PFSK-1 (cell line): Measurements from ENCODE around the gene SHC2.

ENCODE experiments used
- FOXP2 ChIP-seq: optimal IDR thresholded peaks from 2 replicates; pipeline ENCODE3; 2011; ENCODE audit warnings: borderline replicate concordance, control low read depth, inconsistent platforms; ENCODE audit not compliant: insufficient read depth; ENCODE audit errors: extremely low read length, extremely low read depth
- POLR2AphosphoS5 ChIP-seq: IDR thresholded peaks from 2 replicates; pipeline ENCODE4 v1.6.1; 2012; ENCODE audit warnings: low read depth, mild to moderate bottlenecking, control low read depth, low read length, moderate library complexity
- SIN3A ChIP-seq: IDR thresholded peaks from 2 replicates; pipeline ENCODE4 v1.6.1; 2012; ENCODE audit warnings: mild to moderate bottlenecking, low read length, moderate library complexity, borderline replicate concordance; ENCODE audit not compliant: insufficient read depth
- TAF1 ChIP-seq: IDR thresholded peaks from 2 replicates; pipeline ENCODE4 v1.6.1; 2012; ENCODE audit warnings: low read length, control low read depth, borderline replicate concordance; ENCODE audit not compliant: insufficient read depth
- TF ChIP-seq, protein P1 (sequence below), 2 experiments: IDR thresholded peaks; 2 replicates each; pipeline versions ENCODE4 v1.6.1 to v1.8.0; 2011 to 2012; ENCODE audit warnings: low read depth in 2 of 2, low read length in 2 of 2, control low read depth in 1 of 2, inconsistent platforms in 1 of 2, mild to moderate bottlenecking in 1 of 2, moderate library complexity in 1 of 2; ENCODE audit not compliant: insufficient read depth in 1 of 2

Gene SHC2

DNA sequence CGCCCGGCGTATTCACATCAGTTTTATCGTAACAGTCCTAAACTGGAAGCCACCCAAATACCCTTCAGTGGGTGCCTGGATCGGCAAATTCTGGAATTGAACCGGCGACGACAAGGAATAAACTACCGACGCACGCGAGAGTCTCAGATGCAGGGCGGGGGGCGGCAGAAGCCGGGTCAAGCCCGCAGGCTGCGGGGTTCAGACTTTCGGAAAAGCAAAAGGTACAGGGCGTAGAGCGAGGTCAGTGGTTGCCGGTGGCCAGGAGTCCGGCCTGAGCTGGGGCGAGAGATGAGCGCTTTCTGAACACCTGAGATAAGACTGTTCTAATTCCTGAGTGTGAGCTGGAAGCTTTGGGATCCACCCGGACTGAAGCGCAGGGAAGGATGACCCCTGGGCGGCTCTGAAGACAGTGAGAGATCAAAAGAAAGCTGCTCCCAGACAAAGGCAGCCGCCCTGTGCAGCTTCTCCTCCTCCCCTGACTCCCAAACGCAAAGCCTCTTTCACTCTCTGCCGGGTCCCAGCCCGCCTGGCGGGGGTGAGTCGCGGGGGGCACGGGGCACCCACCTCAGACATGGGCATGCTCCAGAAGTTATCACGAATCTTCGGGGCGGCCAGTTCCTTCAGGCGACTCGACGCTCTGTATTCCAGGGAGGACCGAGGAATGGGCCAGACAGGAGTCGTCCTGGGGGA lies 90.0 kb downstream of the SHC2 start:
- TF ChIP-seq FOXP2 (no peak), POLR2AphosphoS5 (no peak), SIN3A (no peak), TAF1 (no peak)
- TF ChIP-seq, protein P1, sequence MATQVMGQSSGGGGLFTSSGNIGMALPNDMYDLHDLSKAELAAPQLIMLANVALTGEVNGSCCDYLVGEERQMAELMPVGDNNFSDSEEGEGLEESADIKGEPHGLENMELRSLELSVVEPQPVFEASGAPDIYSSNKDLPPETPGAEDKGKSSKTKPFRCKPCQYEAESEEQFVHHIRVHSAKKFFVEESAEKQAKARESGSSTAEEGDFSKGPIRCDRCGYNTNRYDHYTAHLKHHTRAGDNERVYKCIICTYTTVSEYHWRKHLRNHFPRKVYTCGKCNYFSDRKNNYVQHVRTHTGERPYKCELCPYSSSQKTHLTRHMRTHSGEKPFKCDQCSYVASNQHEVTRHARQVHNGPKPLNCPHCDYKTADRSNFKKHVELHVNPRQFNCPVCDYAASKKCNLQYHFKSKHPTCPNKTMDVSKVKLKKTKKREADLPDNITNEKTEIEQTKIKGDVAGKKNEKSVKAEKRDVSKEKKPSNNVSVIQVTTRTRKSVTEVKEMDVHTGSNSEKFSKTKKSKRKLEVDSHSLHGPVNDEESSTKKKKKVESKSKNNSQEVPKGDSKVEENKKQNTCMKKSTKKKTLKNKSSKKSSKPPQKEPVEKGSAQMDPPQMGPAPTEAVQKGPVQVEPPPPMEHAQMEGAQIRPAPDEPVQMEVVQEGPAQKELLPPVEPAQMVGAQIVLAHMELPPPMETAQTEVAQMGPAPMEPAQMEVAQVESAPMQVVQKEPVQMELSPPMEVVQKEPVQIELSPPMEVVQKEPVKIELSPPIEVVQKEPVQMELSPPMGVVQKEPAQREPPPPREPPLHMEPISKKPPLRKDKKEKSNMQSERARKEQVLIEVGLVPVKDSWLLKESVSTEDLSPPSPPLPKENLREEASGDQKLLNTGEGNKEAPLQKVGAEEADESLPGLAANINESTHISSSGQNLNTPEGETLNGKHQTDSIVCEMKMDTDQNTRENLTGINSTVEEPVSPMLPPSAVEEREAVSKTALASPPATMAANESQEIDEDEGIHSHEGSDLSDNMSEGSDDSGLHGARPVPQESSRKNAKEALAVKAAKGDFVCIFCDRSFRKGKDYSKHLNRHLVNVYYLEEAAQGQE (IDR thresholded peaks at IDR 0.05; ENCODE audit: insufficient read depth in 1 of 2, low read depth in 2 of 2, low read length in 2 of 2) = no peak

DNA sequence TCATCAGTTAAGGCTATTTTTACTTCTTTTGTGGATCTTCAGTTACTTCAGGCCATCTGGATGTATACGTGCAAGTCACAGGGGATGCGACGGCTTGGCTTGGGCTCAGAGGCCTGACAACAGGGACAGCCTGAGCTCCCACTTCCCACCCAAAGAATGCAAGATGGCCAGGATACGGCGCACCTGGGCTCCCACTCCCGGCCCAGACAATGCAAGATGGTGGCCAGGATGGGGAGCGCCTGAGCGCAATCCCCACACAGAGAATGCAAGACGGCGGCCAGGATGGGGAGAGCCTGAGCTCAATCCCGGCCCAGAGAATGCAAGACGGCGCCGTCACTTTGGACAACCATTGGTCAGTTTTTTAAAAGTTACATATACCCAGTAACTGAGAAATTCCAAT lies 91.0 kb downstream of the SHC2 start:
- no peak for TF ChIP-seq POLR2AphosphoS5
- no peak for TF ChIP-seq FOXP2
- TF ChIP-seq, protein P1 (IDR thresholded peaks at IDR 0.05; ENCODE audit: insufficient read depth in 1 of 2, low read depth in 2 of 2, low read length in 2 of 2) = no peak
- TF ChIP-seq TAF1 = no peak
- TF ChIP-seq SIN3A = no peak

DNA sequence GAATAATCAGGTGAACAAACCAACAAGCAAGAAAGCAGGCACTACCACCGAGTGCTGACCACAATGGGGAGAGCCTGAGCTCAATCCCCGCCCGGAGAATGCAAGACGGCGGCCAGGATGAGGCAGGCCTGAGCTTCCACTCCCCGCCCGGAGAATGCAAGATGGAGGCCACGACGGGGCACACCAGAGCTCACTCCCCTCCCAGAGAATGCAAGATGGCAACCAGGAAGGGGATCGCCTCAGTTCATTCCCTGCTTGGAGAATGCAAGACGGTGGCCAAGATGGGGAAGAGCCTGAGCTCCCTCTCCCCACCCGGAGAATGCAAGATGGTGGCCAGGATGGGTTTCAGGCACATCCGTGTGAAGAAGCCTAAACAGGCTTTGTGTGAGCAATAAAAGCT lies 91.6 kb downstream of the SHC2 start:
- TF ChIP-seq SIN3A (no peak), POLR2AphosphoS5 (no peak), FOXP2 (no peak)
- TF ChIP-seq, protein P1 (IDR thresholded peaks at IDR 0.05; ENCODE audit: insufficient read depth in 1 of 2, low read depth in 2 of 2, low read length in 2 of 2) = no peak

DNA sequence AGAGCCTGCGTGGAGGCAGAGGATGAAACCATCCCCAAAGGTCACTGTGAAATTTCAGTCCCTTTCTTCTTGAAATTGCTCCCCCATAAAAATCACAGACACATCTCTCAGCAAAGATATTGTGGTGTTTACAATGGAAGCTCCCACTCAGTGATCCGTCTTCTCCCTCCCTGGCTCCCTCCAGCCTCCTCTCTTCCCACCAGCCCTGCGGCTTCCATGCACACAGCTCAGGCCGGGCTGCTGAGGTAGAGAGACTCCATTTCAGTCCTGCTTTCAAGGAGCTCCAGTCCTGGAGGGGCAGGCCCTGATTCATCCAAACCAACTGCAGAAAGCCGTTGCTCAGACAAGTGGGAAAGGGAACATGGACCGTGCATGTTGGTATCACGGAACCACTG lies 92.2 kb downstream of the SHC2 start:
- TF ChIP-seq FOXP2 (no peak), POLR2AphosphoS5 (no peak)
- TF ChIP-seq, protein P1 (IDR thresholded peaks at IDR 0.05; ENCODE audit: insufficient read depth in 1 of 2, low read depth in 2 of 2, low read length in 2 of 2) = no peak
